ENCODE data around the gene COA3. TPM values are rescaled to one million over a fixed set of nuclear protein-coding genes. Genes with fewer than 3 reads are reported as not detected.

The COA3 gene
- total and polyA plus RNA-seq, 2 experiments from 2014 or later = 81.2 to 138 TPM

DNA sequence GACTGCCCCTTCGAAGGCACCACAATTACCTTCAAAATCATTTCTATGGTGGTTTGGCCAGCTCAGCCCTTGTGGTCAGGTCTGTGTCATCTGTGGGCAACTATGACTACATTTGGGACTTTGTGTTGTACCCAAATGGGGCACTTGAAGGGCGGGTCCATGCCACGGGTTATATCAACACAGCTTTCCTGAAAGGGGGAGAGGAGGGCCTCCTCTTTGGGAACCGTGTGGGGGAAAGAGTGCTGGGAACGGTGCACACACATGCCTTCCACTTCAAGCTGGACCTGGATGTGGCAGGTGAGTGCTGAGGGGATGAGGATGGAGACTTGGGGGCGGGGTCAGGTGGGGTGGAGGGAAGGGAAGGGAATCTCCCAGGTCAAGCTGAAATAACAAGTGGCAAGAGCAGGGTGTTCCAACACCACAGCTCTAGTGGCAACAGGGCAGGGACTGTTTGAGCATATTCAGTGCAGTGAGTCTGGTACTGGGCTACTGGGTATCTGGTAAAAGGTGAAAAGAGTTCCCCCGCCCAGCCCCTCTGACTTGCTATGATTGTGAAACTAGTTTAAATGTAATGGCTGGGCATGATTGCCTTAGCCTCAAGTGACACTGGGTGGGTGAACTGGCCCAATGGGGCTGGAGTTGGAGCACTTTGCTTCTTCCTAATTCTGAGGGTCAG lies 47.6 kb upstream of the COA3 start:
- Histone ChIP-seq H4K20me1 (replicated peaks; ENCODE audit: insufficient read depth) (peaks cover 11% of the 10 kb centered on the region; the same call in 1 of the 2 replicates), H3K4me2 (no peak overlapping the region), H3K27me3 (ENCODE audit: insufficient read depth) (no peaks in the 10 kb centered on the region), H3K9me2 (ENCODE audit: insufficient read depth) (no peaks in the 10 kb centered on the region), H3F3A (replicated peaks; ENCODE audit: low read depth) (0 out of 2 replicates have a peak, but pooled peaks cover 18% of the 10 kb centered on the region), H3K4me3 (no peak overlapping the region), H3K36me3 (ENCODE audit: insufficient read depth) (peaks cover 27% of the 10 kb centered on the region), H3K27ac (ENCODE audit: low read depth) (no peak overlapping the region; the same call in 1 of the 2 replicates), H2AFZ (no peak overlapping the region), H3K79me2 (replicated peaks; ENCODE audit: insufficient read depth) (no peaks in the 10 kb centered on the region), H3K4me1 (ENCODE audit: insufficient read depth) (no peaks in the 10 kb centered on the region)
- ATAC-seq (no peak), DNase-seq (ENCODE audit: low spot score) (no peak)
- peaks cover 5% of the 10 kb centered on the region; the same call in 2 of the 3 replicates for H3K4me1 Mint-ChIP-seq
- H3K36me3 Mint-ChIP-seq (ENCODE audit: low read depth) = peaks cover 53% of the 10 kb centered on the region
- H3K4me3 Mint-ChIP-seq = no peak overlapping the region
- TF ChIP-seq STAT1 (IDR thresholded peaks at IDR 0.05; ENCODE audit: unreplicated experiment) (no peak), NANOG (IDR thresholded peaks at IDR 0.05; ENCODE audit: borderline replicate concordance) (no peak), POLR2AphosphoS5 (IDR thresholded peaks at IDR 0.05; ENCODE audit: low read depth) (no peak), ZNF331 (CRISPR knock-in tag; IDR thresholded peaks at IDR 0.05; ENCODE audit: low read depth) (no peak), CREB1 (CRISPR knock-in tag; IDR thresholded peaks at IDR 0.05; ENCODE audit: low read depth) (no peak), EZH2phosphoT487 (IDR thresholded peaks at IDR 0.05; ENCODE audit: unreplicated experiment) (no peak), JUNB (IDR thresholded peaks at IDR 0.05; ENCODE audit: unreplicated experiment) (no peak), ZNF114 (CRISPR knock-in tag; IDR thresholded peaks at IDR 0.05) (no peak), EZH2 (IDR thresholded peaks at IDR 0.05; ENCODE audit: low read depth, unreplicated experiment) (no peak)
- TF ChIP-seq, protein P1, sequence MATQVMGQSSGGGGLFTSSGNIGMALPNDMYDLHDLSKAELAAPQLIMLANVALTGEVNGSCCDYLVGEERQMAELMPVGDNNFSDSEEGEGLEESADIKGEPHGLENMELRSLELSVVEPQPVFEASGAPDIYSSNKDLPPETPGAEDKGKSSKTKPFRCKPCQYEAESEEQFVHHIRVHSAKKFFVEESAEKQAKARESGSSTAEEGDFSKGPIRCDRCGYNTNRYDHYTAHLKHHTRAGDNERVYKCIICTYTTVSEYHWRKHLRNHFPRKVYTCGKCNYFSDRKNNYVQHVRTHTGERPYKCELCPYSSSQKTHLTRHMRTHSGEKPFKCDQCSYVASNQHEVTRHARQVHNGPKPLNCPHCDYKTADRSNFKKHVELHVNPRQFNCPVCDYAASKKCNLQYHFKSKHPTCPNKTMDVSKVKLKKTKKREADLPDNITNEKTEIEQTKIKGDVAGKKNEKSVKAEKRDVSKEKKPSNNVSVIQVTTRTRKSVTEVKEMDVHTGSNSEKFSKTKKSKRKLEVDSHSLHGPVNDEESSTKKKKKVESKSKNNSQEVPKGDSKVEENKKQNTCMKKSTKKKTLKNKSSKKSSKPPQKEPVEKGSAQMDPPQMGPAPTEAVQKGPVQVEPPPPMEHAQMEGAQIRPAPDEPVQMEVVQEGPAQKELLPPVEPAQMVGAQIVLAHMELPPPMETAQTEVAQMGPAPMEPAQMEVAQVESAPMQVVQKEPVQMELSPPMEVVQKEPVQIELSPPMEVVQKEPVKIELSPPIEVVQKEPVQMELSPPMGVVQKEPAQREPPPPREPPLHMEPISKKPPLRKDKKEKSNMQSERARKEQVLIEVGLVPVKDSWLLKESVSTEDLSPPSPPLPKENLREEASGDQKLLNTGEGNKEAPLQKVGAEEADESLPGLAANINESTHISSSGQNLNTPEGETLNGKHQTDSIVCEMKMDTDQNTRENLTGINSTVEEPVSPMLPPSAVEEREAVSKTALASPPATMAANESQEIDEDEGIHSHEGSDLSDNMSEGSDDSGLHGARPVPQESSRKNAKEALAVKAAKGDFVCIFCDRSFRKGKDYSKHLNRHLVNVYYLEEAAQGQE (IDR thresholded peaks at IDR 0.05; ENCODE audit: unreplicated experiment) = no peak
- TF ChIP-seq, protein P2, sequence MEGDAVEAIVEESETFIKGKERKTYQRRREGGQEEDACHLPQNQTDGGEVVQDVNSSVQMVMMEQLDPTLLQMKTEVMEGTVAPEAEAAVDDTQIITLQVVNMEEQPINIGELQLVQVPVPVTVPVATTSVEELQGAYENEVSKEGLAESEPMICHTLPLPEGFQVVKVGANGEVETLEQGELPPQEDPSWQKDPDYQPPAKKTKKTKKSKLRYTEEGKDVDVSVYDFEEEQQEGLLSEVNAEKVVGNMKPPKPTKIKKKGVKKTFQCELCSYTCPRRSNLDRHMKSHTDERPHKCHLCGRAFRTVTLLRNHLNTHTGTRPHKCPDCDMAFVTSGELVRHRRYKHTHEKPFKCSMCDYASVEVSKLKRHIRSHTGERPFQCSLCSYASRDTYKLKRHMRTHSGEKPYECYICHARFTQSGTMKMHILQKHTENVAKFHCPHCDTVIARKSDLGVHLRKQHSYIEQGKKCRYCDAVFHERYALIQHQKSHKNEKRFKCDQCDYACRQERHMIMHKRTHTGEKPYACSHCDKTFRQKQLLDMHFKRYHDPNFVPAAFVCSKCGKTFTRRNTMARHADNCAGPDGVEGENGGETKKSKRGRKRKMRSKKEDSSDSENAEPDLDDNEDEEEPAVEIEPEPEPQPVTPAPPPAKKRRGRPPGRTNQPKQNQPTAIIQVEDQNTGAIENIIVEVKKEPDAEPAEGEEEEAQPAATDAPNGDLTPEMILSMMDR (conservative IDR thresholded peaks at IDR 0.05; ENCODE audit: low read depth in 2 of 2) = no peak
- TF ChIP-seq, protein P3, sequence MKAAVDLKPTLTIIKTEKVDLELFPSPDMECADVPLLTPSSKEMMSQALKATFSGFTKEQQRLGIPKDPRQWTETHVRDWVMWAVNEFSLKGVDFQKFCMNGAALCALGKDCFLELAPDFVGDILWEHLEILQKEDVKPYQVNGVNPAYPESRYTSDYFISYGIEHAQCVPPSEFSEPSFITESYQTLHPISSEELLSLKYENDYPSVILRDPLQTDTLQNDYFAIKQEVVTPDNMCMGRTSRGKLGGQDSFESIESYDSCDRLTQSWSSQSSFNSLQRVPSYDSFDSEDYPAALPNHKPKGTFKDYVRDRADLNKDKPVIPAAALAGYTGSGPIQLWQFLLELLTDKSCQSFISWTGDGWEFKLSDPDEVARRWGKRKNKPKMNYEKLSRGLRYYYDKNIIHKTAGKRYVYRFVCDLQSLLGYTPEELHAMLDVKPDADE (IDR thresholded peaks at IDR 0.05) = no peak
- TF ChIP-seq, protein P4, sequence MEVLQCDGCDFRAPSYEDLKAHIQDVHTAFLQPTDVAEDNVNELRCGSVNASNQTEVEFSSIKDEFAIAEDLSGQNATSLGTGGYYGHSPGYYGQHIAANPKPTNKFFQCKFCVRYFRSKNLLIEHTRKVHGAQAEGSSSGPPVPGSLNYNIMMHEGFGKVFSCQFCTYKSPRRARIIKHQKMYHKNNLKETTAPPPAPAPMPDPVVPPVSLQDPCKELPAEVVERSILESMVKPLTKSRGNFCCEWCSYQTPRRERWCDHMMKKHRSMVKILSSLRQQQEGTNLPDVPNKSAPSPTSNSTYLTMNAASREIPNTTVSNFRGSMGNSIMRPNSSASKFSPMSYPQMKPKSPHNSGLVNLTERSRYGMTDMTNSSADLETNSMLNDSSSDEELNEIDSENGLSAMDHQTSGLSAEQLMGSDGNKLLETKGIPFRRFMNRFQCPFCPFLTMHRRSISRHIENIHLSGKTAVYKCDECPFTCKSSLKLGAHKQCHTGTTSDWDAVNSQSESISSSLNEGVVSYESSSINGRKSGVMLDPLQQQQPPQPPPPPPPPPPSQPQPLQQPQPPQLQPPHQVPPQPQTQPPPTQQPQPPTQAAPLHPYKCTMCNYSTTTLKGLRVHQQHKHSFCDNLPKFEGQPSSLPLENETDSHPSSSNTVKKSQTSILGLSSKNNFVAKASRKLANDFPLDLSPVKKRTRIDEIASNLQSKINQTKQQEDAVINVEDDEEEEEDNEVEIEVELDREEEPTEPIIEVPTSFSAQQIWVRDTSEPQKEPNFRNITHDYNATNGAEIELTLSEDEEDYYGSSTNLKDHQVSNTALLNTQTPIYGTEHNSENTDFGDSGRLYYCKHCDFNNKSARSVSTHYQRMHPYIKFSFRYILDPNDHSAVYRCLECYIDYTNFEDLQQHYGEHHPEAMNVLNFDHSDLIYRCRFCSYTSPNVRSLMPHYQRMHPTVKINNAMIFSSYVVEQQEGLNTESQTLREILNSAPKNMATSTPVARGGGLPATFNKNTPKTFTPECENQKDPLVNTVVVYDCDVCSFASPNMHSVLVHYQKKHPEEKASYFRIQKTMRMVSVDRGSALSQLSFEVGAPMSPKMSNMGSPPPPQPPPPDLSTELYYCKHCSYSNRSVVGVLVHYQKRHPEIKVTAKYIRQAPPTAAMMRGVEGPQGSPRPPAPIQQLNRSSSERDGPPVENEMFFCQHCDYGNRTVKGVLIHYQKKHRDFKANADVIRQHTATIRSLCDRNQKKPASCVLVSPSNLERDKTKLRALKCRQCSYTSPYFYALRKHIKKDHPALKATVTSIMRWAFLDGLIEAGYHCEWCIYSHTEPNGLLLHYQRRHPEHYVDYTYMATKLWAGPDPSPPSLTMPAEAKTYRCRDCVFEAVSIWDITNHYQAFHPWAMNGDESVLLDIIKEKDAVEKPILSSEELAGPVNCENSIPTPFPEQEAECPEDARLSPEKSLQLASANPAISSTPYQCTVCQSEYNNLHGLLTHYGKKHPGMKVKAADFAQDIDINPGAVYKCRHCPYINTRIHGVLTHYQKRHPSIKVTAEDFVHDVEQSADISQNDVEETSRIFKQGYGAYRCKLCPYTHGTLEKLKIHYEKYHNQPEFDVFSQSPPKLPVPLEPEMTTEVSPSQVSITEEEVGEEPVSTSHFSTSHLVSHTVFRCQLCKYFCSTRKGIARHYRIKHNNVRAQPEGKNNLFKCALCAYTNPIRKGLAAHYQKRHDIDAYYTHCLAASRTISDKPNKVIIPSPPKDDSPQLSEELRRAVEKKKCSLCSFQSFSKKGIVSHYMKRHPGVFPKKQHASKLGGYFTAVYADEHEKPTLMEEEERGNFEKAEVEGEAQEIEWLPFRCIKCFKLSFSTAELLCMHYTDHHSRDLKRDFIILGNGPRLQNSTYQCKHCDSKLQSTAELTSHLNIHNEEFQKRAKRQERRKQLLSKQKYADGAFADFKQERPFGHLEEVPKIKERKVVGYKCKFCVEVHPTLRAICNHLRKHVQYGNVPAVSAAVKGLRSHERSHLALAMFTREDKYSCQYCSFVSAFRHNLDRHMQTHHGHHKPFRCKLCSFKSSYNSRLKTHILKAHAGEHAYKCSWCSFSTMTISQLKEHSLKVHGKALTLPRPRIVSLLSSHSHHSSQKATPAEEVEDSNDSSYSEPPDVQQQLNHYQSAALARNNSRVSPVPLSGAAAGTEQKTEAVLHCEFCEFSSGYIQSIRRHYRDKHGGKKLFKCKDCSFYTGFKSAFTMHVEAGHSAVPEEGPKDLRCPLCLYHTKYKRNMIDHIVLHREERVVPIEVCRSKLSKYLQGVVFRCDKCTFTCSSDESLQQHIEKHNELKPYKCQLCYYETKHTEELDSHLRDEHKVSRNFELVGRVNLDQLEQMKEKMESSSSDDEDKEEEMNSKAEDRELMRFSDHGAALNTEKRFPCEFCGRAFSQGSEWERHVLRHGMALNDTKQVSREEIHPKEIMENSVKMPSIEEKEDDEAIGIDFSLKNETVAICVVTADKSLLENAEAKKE (CRISPR knock-in tag; IDR thresholded peaks at IDR 0.05) = no peak
- peaks cover 4% of the 10 kb centered on the region for H3K27me3 Mint-ChIP-seq (ENCODE audit: insufficient read depth, low read depth, poor library complexity)
- H3K9me3 Mint-ChIP-seq = no peaks in the 10 kb centered on the region; the same call in 2 of the 3 replicates
- H3K27ac Mint-ChIP-seq = no peak overlapping the region

Measured in GM23338 (cell line).